Liver (tissue), 9 donors: ENCODE results near the gene TSTD2. TPM values are rescaled to one million over a fixed set of nuclear protein-coding genes. Genes with fewer than 3 reads are reported as not detected.
"Not testable (repeated sequence)": the region's sequence is repeated elsewhere in the genome, so short reads cannot be mapped to it uniquely, and the experiment has no call there.

Experiments used
- DNase-seq: peaks from one replicate; pipeline ENCODE4 v3.0.0-alpha.2; 2017; ENCODE audit warnings: low spot score
- H3K27ac ChIP-seq, 2 donors: one replicate each; pipeline ENCODE4 v1.7.0; 2013; ENCODE audit warnings: inconsistent platforms in 2 of 2, low read length in 2 of 2, control low read depth in 1 of 2, low read depth in 1 of 2, mild to moderate bottlenecking in 1 of 2
- H3K27me3 ChIP-seq, 4 donors: one replicate each; pipeline versions ENCODE4 v1.6.1 to v1.7.0; 2013; ENCODE audit warnings: low read length in 3 of 4, inconsistent platforms in 1 of 4, mild to moderate bottlenecking in 1 of 4, moderate library complexity in 1 of 4; ENCODE audit not compliant: control insufficient read depth in 4 of 4, insufficient read depth in 4 of 4
- H3K36me3 ChIP-seq, 4 donors: one replicate each; pipeline versions ENCODE4 v1.6.1 to v1.7.0; 2013; ENCODE audit warnings: low read length in 3 of 4, mild to moderate bottlenecking in 3 of 4, low read depth in 1 of 4, moderate library complexity in 1 of 4; ENCODE audit not compliant: control insufficient read depth in 4 of 4, insufficient read depth in 3 of 4
- H3K4me1 ChIP-seq, 4 donors: one replicate each; pipeline versions ENCODE4 v1.6.1 to v1.7.0; 2013; ENCODE audit warnings: low read length in 3 of 4, mild to moderate bottlenecking in 3 of 4, moderate library complexity in 1 of 4; ENCODE audit not compliant: control insufficient read depth in 4 of 4, insufficient read depth in 4 of 4
- H3K4me3 ChIP-seq, 3 donors: one replicate each; pipeline versions ENCODE4 v1.6.1 to v1.7.0; 2013; ENCODE audit warnings: low read length in 3 of 3, control low read depth in 1 of 3, low read depth in 1 of 3, mild to moderate bottlenecking in 1 of 3
- H3K9ac ChIP-seq, 2 donors: one replicate each; pipeline ENCODE4 v1.7.0; 2013; ENCODE audit warnings: low read length in 2 of 2, mild to moderate bottlenecking in 2 of 2, moderate library complexity in 2 of 2, control low read depth in 1 of 2, low read depth in 1 of 2
- H3K9me3 ChIP-seq, 4 donors: one replicate each; pipeline versions ENCODE4 v1.6.1 to v1.7.0; 2013; ENCODE audit warnings: low read length in 3 of 4; ENCODE audit not compliant: control insufficient read depth in 4 of 4
- CTCF ChIP-seq: fragments of 150-350 bp; IDR thresholded peaks from 2 replicates; pipeline ENCODE4 v1.5.1; 2017; ENCODE audit warnings: improper control_type of control experiment, low read depth, low read length; ENCODE audit not compliant: missing input control
- GABPA ChIP-seq, 2 donors: IDR thresholded peaks in 1 of 2; conservative IDR thresholded peaks in 1 of 2; 2 replicates each; pipeline ENCODE4 v1.6.1; 2016; ENCODE audit warnings: antibody characterized with exemption in 2 of 2, mild to moderate bottlenecking in 1 of 2, moderate library complexity in 1 of 2
- MAX ChIP-seq: IDR thresholded peaks from 2 replicates; pipeline ENCODE4 v1.6.1; 2016; ENCODE audit warnings: antibody characterized with exemption
- RAD21 ChIP-seq, 2 donors: IDR thresholded peaks; 2 replicates each; pipeline ENCODE4 v1.6.1; 2016; ENCODE audit warnings: antibody characterized with exemption in 2 of 2, mild to moderate bottlenecking in 2 of 2
- WGBS: extraction: QIAGEN DNeasy Blood & Tissue Kit; methylation state at CpG from one replicate; pipeline ENCODE4 v1.1.7; 2013; 5-methylcytosine and 5-hydroxymethylcytosine counted together
- polyA plus RNA-seq, 2 donors: library from polyadenylated mRNA; stranded (reverse) in 1 of 2; unstranded in 1 of 2; fragments of 200-250 nt in 1 of 2; fragments of >200 nt in 1 of 2; fragmentation: Nextera tagmentation in 1 of 2; extraction: Ambion mirVana in 1 of 2; gene quantifications; one replicate each; pipeline versions ENCODE4 v1.2.1 to v1.2.3, GENCODE V29; 2013 to 2015
- total RNA-seq, 2 donors: library from RNA; depleted of rRNA; stranded (reverse); fragments of >200 nt; gene quantifications; one replicate each; pipeline ENCODE4 v1.2.3, GENCODE V29; 2014
- TF ChIP-seq, protein P1 (sequence below): IDR thresholded peaks from 2 replicates; pipeline ENCODE4 v1.6.1; 2016; ENCODE audit warnings: antibody characterized with exemption
- donor health status: healthy.
- donor health status: healthy.
- donor health status: healthy.
- donor health status: healthy.
- donor health status: healthy.

The TSTD2 gene
- total and polyA plus RNA-seq, 4 donors: 4.6 to 13.8 (median 7.1) TPM

DNA sequence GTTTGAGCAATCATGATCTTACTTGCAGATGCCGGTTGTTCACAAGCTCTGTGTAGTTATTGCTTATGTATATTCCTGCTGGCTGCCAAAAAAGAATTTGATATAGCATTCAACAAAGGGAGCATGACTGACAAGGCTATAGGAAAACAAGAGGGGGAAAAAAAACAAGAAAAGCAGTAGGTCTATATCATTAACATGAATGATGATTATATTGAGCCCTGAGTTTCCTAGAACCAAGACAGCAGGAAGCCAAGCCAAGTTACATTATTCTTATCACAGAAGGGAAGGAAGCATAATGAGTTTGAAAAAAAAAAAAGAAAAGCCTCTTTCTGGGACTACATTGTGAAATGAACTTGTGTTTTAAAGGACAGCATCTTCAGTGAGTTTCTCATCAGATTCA, 41.0 kb downstream of the TSTD2 start:
- DNase-seq: no peak
- 83% methylated on average over 1 of the region's 1 CpG for WGBS

GRCh38 chr9:97591535-97591934, 41.6 kb downstream of the TSTD2 start:
- no peak for TF ChIP-seq GABPA (IDR thresholded peaks at IDR 0.05 in 1 of 2, conservative IDR thresholded peaks at IDR 0.05 in 1 of 2)
- H3K27me3 ChIP-seq: no peaks in the 10 kb centered on the region
- DNase-seq: no peak
- H3K9ac ChIP-seq: no peak overlapping the region
- H3K9me3 ChIP-seq: no peaks in the 10 kb centered on the region
- 88% methylated on average over 6 of the region's 6 CpGs for WGBS
- H3K4me1 ChIP-seq: no peaks in the 10 kb centered on the region
- no peak overlapping the region for H3K27ac ChIP-seq
- H3K36me3 ChIP-seq: no peaks in the 10 kb centered on the region
- no peak overlapping the region for H3K4me3 ChIP-seq

More for the DNA sequence above, 41.0 kb downstream of the TSTD2 start:
- no peaks in the 10 kb centered on the region for H3K4me1 ChIP-seq
- H3K4me3 ChIP-seq: no peak overlapping the region
- H3K27me3 ChIP-seq: no peaks in the 10 kb centered on the region
- TF ChIP-seq, protein P1, sequence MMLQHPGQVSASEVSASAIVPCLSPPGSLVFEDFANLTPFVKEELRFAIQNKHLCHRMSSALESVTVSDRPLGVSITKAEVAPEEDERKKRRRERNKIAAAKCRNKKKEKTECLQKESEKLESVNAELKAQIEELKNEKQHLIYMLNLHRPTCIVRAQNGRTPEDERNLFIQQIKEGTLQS: no peak
- TF ChIP-seq GABPA (IDR thresholded peaks at IDR 0.05 in 1 of 2, conservative IDR thresholded peaks at IDR 0.05 in 1 of 2) (no peak), RAD21 (IDR thresholded peaks at IDR 0.05) (no peak), CTCF (no peak), MAX (no peak)
- H3K36me3 ChIP-seq: no peaks in the 10 kb centered on the region
- H3K9me3 ChIP-seq: no peaks in the 10 kb centered on the region
- H3K9ac ChIP-seq: no peak overlapping the region
- no peak overlapping the region for H3K27ac ChIP-seq

GRCh38 chr9:97586909-97587308, 46.3 kb downstream of the TSTD2 start:
- H3K4me3 ChIP-seq, H3K27me3 ChIP-seq, H3K36me3 ChIP-seq, H3K9me3 ChIP-seq, DNase-seq, H3K9ac ChIP-seq, H3K4me1 ChIP-seq, H3K27ac ChIP-seq: not testable (repeated sequence)
- 94% methylated on average over 7 of the region's 7 CpGs for WGBS

DNA sequence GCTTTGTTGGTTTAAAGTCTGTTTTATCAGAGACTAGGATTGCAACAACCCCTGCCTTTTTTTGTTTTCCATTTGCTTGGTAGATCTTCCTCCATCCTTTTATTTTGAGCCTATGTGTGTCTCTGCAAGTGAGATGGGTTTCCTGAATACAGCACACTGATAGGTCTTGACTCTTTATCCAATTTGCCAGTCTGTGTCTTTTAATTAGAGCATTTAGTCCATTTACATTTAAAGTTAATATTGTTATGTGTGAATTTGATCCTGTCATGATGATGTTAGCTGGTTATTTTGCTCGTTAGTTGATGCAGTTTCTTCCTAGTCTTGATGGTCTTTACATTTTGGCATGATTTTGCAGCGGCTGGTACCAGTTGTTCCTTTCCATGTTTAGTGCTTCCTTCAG, 48.4 kb downstream of the TSTD2 start:
- H3K36me3 ChIP-seq, H3K27ac ChIP-seq, H3K4me3 ChIP-seq, H3K4me1 ChIP-seq, H3K9ac ChIP-seq, H3K27me3 ChIP-seq, DNase-seq, H3K9me3 ChIP-seq: not testable (repeated sequence)
- no CpG with 5 or more reads among the region's 2 CpGs for WGBS

DNA sequence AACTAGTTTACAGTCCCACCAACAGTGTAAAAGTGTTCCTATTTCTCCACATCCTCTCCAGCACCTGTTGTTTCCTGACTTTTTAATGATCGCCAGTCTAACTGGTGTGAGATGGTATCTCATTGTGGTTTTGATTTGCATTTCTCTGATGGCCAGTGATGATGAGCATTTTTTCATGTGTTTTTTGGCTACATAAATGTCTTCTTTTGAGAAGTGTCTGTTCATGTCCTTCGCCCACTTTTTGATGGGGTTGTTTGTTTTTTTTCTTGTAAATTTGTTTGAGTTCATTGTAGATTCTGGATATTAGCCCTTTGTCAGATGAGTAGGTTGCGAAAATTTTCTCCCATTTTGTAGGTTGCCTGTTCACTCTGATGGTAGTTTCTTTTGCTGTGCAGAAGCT, 51.6 kb downstream of the TSTD2 start:
- H3K27ac ChIP-seq, H3K36me3 ChIP-seq, H3K4me3 ChIP-seq, H3K4me1 ChIP-seq, H3K9me3 ChIP-seq, DNase-seq, H3K27me3 ChIP-seq, H3K9ac ChIP-seq: not testable (repeated sequence)
- WGBS: no CpG with 5 or more reads among the region's 3 CpGs
